Activated CD4-positive, alpha-beta T cell treated with anti-CD3 and anti-CD28 coated beads, Interleukin-2, amount 10 ng/mL, durations not matched to agents 7 days and 5 days (primary cell): Measurements from ENCODE around the gene MAP2K5. TPM values are rescaled to one million over a fixed set of nuclear protein-coding genes. Genes with fewer than 3 reads are reported as not detected.
A peak's percentile ranks its signal among the peaks of the same experiment; 100 is the strongest.

Experiments
- CTCF ChIA-PET: fragments of 350-600 bp; sonication (Branson Sonifier 250); formaldehyde crosslinking; loops from one replicate; lab custom pipeline; 2021; ENCODE audit warnings: antibody characterized with exemption; lab: Charles Lee
- POLR2A ChIA-PET: fragments of 350-600 bp; sonication (Branson Sonifier 250); formaldehyde crosslinking; loops from one replicate; lab custom pipeline; 2021; ENCODE audit warnings: antibody characterized with exemption; lab: Charles Lee
- DNase-seq: peaks from one replicate; pipeline ENCODE4 v3.0.0-alpha.2; 2020
- H3K27ac Mint-ChIP-seq: one replicate; pipeline ENCODE4 v1.8.0; 2021; ENCODE audit warnings: mild to moderate bottlenecking, moderate library complexity, mixed read lengths
- H3K27me3 Mint-ChIP-seq: one replicate; pipeline ENCODE4 v1.8.0; 2021; ENCODE audit warnings: mixed read lengths
- H3K36me3 Mint-ChIP-seq: one replicate; pipeline ENCODE4 v1.8.0; 2021; ENCODE audit warnings: low read depth, mixed read lengths
- H3K4me1 Mint-ChIP-seq: one replicate; pipeline ENCODE4 v1.8.0; 2021; ENCODE audit warnings: mixed read lengths
- H3K4me3 Mint-ChIP-seq: one replicate; pipeline ENCODE4 v1.8.0; 2021; ENCODE audit warnings: mild to moderate bottlenecking, moderate library complexity, mixed read lengths
- H3K9me3 Mint-ChIP-seq: one replicate; pipeline ENCODE4 v1.8.0; 2021; ENCODE audit warnings: mixed read lengths
- total RNA-seq, 2 experiments: library from RNA; stranded (reverse); gene quantifications; one replicate each; pipeline ENCODE4 v1.2.3, GENCODE V29; 2021

Gene MAP2K5
- total RNA-seq, 2 experiments from 2014 or later: 25.9 to 26.3 TPM

DNA sequence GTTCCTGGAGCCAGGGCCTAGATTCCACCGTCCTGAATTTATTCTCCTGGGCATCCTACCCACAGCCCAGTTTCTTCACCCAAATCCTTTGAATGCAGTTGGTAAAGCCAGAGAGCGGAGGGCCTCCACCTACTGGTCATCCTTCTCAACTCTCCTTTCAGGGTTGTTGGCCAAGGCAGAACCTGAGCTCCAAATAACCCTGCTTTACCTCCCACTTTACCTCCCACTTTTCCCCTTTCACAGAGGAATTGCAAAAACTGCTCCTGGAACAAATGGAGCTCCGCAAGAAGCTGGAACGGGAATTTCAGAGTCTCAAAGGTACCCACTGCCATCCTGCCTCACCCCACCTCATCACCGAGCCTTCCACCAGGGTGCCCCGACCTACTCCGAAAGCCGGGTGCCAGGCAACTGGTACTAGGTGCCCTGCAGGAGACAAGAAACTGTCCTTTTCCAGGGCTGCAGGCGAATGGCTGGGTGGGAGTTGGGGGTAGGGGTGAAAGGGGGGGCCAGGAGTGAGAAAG, 289.6 kb downstream of the MAP2K5 start:
- CTCF ChIA-PET: interaction anchor here (0.6 kb wide), 1 partner anchor 121 kb away, joined by 3 read pairs; no protein-coding TSS in a partner anchor
- Mint-ChIP-seq H3K4me1 (peaks cover 42% of the 10 kb centered on the region), H3K27me3 (peaks cover 78% of the 10 kb centered on the region), H3K4me3 (no peak overlapping the region), H3K9me3 (no peaks in the 10 kb centered on the region), H3K27ac (no peak overlapping the region), H3K36me3 (peaks cover 5% of the 10 kb centered on the region)
- POLR2A ChIA-PET: no interaction called here
- DNase-seq: no peak

GRCh38 chr15:67832897-67833709, 290.6 kb downstream of the MAP2K5 start:
- H3K9me3 Mint-ChIP-seq: no peaks in the 10 kb centered on the region
- H3K27me3 Mint-ChIP-seq: peaks cover 86% of the 10 kb centered on the region
- H3K27ac Mint-ChIP-seq: no peak overlapping the region
- peaks cover 42% of the 10 kb centered on the region for H3K4me1 Mint-ChIP-seq
- ChIA-PET POLR2A (no interaction called here), CTCF (interaction anchor here (0.6 kb wide), 1 partner anchor 120 kb away, joined by 3 read pairs; no protein-coding TSS in a partner anchor)
- H3K4me3 Mint-ChIP-seq: peak overlapping the region; percentile 26
- H3K36me3 Mint-ChIP-seq: peaks cover 5% of the 10 kb centered on the region
- no peak for DNase-seq

DNA sequence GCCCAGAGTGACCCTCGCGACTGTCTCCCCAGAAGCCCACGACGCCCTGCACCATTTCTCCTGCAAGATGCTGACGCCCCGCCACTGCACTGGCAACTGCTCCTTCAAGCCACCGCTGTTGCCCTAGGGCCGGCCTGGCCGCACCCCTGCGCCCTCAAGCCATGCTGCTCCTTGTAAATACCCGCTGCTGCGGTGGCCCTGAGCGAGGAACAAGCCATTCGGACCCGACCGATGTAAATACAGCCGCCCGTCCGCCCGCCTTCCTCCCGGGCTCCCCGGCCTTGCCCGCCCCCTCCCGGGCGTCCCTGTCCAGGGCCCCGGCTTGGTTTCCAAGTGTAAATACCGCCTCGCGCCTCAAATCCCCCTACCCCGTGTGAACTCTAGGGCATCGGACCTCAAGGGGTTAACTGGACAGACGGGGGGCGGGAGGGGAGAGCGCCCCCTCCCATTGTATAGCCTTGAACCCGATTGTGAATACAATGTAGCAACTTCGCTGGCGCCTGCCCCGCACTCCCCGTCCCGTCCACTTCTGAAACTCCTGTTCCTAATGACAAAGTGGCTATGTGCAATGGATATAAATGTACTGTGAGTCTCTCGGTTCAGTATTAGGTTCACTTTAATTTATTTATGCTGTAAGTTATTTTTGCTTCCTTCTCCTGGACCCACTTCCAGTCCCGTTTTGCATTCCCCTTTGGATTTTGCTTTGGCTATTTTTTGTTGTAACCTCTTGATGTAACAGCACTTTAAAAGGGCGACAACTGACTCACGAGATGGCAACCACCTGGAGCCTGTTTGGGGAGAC, 291.4 kb downstream of the MAP2K5 start:
- ChIA-PET CTCF (no interaction called here), POLR2A (no interaction called here)
- Mint-ChIP-seq H3K4me3 (peak overlapping the region; percentile 26), H3K27ac (no peak overlapping the region), H3K9me3 (no peaks in the 10 kb centered on the region), H3K27me3 (peaks cover 83% of the 10 kb centered on the region), H3K4me1 (peaks cover 46% of the 10 kb centered on the region), H3K36me3 (peaks cover 3% of the 10 kb centered on the region)
- DNase-seq: peak; percentile 49

DNA sequence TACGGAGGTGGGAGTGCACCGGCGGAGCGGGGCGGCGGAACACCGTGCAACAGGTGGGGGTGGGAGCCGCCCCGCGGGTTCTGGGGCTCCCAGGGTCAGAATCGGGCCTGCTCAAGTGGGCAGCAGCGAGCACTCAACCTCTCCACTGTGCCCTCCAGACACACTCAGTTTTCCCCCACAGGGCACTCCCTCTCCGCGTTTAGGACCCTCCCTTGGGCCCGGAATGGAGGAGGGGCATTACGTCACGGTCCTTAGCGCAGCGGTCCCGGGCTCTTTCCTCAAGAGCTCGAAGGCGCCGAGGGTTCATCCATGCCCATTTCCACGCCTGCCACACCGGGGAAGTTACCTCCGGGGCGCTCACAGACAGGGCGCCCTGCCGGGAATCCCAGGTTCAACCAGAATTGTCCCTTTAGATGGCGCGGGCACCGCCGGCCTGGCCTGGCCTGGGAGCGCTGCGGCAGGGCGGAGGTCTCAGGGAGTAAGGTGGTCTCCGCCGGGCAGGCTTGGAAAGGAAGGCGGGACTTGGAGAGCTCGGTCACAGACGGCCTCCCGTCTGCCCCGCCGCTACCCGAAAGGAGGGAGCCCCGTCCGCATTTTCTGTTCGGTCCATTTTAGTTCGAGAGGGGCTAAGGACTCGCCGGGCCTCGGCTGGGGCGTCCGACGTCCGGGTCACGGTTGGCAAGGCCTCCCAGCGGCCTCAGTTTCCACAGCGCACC, 292.2 kb downstream of the MAP2K5 start:
- Mint-ChIP-seq H3K4me1 (peaks cover 48% of the 10 kb centered on the region), H3K4me3 (peak overlapping the region; percentile 26), H3K27me3 (peaks cover 78% of the 10 kb centered on the region), H3K36me3 (peaks cover 2% of the 10 kb centered on the region), H3K9me3 (no peaks in the 10 kb centered on the region), H3K27ac (no peak overlapping the region)
- POLR2A ChIA-PET: no interaction called here
- no peak for DNase-seq
- CTCF ChIA-PET: interaction anchor here (0.6 to 1.9 kb wide), 3 partner anchors 378 to 511 kb away, joined by 3 to 7 read pairs (median 3); no protein-coding TSS in a partner anchor

DNA sequence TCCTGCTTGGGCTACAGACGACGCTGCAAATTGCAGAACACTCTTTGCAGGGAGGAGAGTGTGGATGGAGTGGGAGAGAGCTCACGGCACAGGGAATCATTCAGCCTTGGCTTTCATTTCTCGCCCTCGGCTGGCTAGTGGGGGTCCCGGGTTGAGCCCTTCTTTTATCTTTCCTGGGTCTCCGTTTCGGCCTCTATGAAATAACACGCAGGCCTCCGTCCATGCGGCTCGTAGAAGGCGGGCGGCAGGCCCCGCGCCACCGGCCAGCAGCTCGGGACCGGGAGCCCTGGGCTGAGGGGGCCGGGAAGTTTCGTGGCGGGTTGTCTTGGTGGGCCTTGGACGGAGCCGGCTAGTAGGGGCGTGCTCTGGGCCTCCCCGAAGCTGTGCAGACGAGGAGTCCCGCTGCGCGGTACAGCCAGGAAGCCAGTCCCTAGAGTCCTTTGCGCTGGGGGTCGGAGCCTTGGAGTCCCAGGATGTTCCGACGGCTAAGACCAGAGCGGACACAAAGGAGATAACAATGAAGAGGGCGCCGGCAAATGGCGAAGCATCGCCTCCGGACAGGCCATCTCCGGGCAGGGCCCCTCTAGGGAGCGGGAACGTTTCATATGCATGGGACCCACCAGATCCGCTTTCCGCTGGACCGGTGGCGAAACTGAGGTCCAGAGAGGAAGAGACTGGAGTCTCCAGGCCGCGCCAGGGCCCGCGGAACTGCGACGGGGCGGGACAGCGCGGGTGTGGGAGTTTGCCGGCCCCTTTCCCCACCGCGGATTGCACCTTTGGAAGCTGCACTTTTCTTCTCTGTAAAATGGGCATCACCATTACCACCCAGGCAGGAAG, 293.0 kb downstream of the MAP2K5 start:
- POLR2A ChIA-PET: no interaction called here
- Mint-ChIP-seq H3K36me3 (peaks cover 2% of the 10 kb centered on the region), H3K27ac (no peak overlapping the region), H3K4me3 (peak overlapping the region; percentile 26), H3K27me3 (peaks cover 77% of the 10 kb centered on the region), H3K9me3 (no peaks in the 10 kb centered on the region), H3K4me1 (peaks cover 52% of the 10 kb centered on the region)
- CTCF ChIA-PET: interaction anchor here (0.6 to 1.9 kb wide), 3 partner anchors 379 to 512 kb away, joined by 3 to 7 read pairs (median 3); no protein-coding TSS in a partner anchor
- no peak for DNase-seq

DNA sequence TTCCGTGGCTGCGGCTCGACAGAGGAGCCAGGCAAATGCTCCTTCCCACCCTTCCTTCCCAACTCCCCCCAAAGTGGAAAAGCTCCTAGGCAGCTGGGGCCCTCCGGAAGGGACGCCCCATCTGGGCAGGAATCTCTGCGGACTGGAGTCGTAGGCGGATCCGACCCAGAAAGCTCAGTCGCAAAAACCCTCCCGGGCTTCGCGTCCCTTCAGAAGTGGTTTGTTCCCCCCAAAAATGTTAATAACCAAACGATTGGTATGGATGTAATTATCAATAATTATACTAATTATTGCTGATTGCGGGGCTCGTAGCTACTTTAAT, 293.6 kb downstream of the MAP2K5 start:
- ChIA-PET CTCF (interaction anchor here (1.9 kb wide), 1 partner anchor 379 kb away, joined by 7 read pairs; no protein-coding TSS in a partner anchor), POLR2A (no interaction called here)
- Mint-ChIP-seq H3K36me3 (peaks cover 2% of the 10 kb centered on the region), H3K27me3 (peaks cover 71% of the 10 kb centered on the region), H3K4me1 (peaks cover 54% of the 10 kb centered on the region), H3K9me3 (no peaks in the 10 kb centered on the region), H3K4me3 (peak overlapping the region; percentile 26), H3K27ac (no peak overlapping the region)
- no peak for DNase-seq

DNA sequence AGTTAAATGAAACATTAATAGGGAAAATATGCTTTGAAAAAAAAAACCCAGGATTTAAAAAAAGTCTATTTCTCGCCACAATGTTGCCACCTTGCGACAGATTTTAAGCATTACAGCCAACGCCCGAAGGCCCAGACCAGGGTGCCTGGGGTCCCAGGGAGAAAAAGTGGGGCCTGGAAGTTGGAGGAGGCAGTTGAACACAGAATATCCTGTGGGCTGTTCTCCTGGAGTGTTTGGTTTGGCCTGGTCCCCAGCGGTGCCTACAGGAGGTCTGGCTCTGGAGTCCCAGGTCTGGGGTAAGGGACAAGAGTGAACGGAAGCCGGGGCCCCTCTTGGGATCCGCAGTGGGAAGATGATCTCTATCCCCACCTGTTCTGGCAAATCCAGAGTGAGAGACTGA, 294.0 kb downstream of the MAP2K5 start:
- H3K9me3 Mint-ChIP-seq: no peaks in the 10 kb centered on the region
- peaks cover 2% of the 10 kb centered on the region for H3K36me3 Mint-ChIP-seq
- H3K27me3 Mint-ChIP-seq: peaks cover 67% of the 10 kb centered on the region
- POLR2A ChIA-PET: no interaction called here
- H3K27ac Mint-ChIP-seq: no peak overlapping the region
- peaks cover 58% of the 10 kb centered on the region for H3K4me1 Mint-ChIP-seq
- peak overlapping the region; percentile 26 for H3K4me3 Mint-ChIP-seq
- DNase-seq: peak; percentile 57
- CTCF ChIA-PET: interaction anchor here (1.9 kb wide), 1 partner anchor 380 kb away, joined by 7 read pairs; no protein-coding TSS in a partner anchor

DNA sequence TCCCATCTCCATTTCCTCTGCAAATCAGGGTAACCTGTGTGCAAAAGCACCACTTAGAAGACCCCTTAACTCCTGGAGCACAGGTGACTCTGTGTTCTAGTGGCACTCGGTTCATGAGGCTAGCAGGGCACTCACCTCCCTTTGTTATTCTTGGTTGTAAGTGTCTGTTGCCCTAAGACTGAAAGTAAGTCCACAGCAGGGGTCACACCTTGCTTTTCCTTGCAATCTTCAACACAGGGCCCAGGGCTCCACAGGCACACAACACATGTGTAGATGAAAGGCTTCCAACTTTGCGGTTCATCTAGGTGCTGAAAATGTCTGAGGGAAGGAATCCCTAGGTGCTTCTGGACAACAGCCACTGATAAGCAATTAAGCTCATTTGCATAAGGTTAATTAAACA, 294.5 kb downstream of the MAP2K5 start:
- Mint-ChIP-seq H3K4me3 (no peak overlapping the region), H3K36me3 (peaks cover 2% of the 10 kb centered on the region), H3K4me1 (peaks cover 61% of the 10 kb centered on the region), H3K27me3 (peaks cover 63% of the 10 kb centered on the region), H3K9me3 (no peaks in the 10 kb centered on the region), H3K27ac (no peak overlapping the region)
- DNase-seq: no peak
- CTCF ChIA-PET: no interaction called here
- POLR2A ChIA-PET: no interaction called here

- Mint-ChIP-seq H3K27me3 (peaks cover 46% of the 10 kb centered on the region), H3K4me1 (peaks cover 50% of the 10 kb centered on the region), H3K36me3 (peaks cover 2% of the 10 kb centered on the region), H3K9me3 (no peaks in the 10 kb centered on the region), H3K27ac (peak overlapping the region; percentile 96), H3K4me3 (peak overlapping the region; percentile 25)
- POLR2A ChIA-PET: no interaction called here
- no peak for DNase-seq
- CTCF ChIA-PET: no interaction called here
These were observed 296.4 kb downstream of the MAP2K5 start for GRCh38 chr15:67838789-67839332.

GRCh38 chr15:67839499-67839928, 297.0 kb downstream of the MAP2K5 start:
- H3K36me3 Mint-ChIP-seq: no peaks in the 10 kb centered on the region
- H3K27ac Mint-ChIP-seq: peak overlapping the region; percentile 96
- POLR2A ChIA-PET: no interaction called here
- peaks cover 44% of the 10 kb centered on the region for H3K4me1 Mint-ChIP-seq
- H3K4me3 Mint-ChIP-seq: peak overlapping the region; percentile 83
- peak; percentile 52 for DNase-seq
- peaks cover 39% of the 10 kb centered on the region for H3K27me3 Mint-ChIP-seq
- no peaks in the 10 kb centered on the region for H3K9me3 Mint-ChIP-seq
- CTCF ChIA-PET: no interaction called here

GRCh38 chr15:67839929-67840748, 297.6 kb downstream of the MAP2K5 start, which contains the start of gene RNU6-1:
TSS of gene RNU6-1 (minus strand) at chr15:67840045.
- peaks cover 33% of the 10 kb centered on the region for H3K27me3 Mint-ChIP-seq
- ChIA-PET CTCF (interaction anchor here (1.1 kb wide), 1 partner anchor 14 kb away, joined by 4 read pairs; no protein-coding TSS in a partner anchor), POLR2A (interaction anchor here (0.6 kb wide), 1 partner anchor 552 kb away, joined by 3 read pairs; no protein-coding TSS in a partner anchor)
- H3K27ac Mint-ChIP-seq: peak within 1 kb of the TSS; percentile 96
- H3K36me3 Mint-ChIP-seq: no peaks in the 10 kb centered on the region
- peak within 1 kb of the TSS; percentile 83 for H3K4me3 Mint-ChIP-seq
- H3K4me1 Mint-ChIP-seq: peaks cover 39% of the 10 kb centered on the region
- DNase-seq: peak; percentile 96
- H3K9me3 Mint-ChIP-seq: no peaks in the 10 kb centered on the region
